Colon (tissue), 2 donors: ENCODE results near the gene EIF3D.
"Not testable (repeated sequence)": the region's sequence is repeated elsewhere in the genome, so short reads cannot be mapped to it uniquely, and the experiment has no call there.

Experiments used
- FAIRE-seq: peaks from 2 replicates; lab custom pipeline; 2012; peaks lifted over from hg19 to GRCh38; lab: Jason Lieb, UNC
- donor health status: control.
- donor health status: control.

The EIF3D gene

DNA sequence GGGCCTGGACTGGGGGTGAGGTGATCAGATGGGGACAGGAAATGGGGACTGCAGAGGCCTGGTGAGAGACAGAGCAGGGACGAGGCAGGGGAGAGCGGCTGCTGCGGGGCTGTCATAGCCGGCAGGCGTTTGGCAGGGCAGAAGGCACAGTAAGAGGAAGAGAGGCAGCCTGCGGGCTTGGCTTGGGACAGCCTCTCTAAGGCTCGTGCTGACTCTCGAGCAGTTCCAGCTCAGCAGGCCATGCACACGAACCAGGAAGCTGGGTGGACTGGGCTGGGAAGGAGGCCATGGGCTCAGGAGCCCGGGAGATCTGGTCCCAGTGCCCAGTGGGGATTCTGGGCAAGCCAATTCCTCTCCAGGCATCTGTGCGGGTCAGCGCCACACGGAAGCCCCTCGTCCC lies 19.6 kb upstream of the EIF3D start:
- no peak for FAIRE-seq

DNA sequence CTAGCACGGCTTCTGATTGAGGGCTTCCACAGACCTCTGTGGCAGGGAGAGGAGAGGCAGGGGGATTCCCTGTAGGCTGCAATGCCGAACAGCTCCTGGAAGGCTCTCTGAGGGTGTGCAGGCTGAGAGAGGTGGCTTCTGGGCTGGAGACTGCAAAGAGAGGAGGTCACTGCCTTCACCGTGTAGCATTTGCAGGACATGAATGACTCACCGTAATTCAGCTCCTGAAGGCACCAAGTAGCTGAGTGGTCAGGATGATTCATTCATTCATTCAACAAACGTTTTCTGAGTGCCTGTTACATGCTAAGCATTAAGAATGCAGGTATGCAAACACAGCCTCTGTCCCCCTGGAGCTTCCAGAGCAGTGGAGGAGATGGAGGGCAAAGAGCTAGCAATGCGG lies 18.0 kb upstream of the EIF3D start:
- no peak for FAIRE-seq

DNA sequence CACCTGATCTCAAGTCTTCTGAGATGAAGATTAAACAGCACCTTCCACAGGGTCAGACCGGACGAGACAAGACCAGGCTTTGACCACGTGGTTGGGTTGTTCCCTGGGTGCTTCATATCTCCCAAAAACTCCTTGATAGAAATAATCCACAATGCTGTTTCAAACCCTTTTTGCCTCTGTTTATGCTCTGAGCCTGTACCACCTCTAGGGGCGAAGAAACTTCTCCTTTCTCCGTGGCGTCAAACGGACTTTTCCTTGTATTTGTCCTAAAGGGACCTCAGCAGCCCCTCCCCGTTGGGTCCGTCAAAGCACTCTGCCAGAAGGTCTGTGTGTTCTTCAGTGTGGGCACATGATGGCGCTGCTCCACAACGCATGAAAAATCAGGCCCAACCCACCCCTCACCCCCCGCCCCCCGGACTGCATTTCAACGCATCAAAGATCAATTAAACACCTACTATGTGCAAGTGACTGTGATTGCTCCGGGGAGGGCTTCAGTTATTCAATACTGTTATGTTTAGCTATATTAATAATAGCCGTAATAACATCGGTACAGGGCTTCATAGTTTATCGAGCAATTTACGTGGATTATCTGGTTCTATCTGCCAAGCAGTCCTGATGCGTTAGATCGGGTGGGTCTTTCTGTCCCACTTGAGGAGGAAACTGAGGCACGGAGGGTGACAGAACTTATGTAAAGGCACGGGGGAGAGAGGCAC lies 17.3 kb upstream of the EIF3D start:
- no peak for FAIRE-seq

DNA sequence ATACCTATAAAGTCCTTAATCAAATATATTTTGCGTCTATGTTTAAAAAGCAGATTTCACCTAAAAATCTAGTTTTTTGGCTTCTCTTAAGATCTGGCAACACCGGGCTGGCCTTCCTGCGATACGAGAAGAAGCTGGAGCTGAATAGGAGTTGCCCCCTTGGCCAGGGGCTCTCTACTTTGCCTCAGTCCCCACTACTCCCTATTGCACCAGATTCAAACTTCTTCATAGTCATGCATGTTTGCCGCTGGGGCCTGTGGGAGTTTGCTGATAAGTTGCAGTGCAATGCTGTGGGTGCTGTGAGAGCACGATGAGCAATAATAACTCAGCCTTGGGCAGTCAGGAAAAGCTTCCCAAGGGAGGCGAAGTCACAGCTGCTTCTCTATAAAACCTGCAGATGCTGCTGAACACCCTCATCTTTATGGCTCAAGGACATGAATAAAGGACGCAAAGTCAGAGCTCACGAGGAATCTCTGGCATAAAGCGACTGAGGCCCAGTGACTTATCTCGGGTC lies 15.2 kb upstream of the EIF3D start:
- no peak for FAIRE-seq

DNA sequence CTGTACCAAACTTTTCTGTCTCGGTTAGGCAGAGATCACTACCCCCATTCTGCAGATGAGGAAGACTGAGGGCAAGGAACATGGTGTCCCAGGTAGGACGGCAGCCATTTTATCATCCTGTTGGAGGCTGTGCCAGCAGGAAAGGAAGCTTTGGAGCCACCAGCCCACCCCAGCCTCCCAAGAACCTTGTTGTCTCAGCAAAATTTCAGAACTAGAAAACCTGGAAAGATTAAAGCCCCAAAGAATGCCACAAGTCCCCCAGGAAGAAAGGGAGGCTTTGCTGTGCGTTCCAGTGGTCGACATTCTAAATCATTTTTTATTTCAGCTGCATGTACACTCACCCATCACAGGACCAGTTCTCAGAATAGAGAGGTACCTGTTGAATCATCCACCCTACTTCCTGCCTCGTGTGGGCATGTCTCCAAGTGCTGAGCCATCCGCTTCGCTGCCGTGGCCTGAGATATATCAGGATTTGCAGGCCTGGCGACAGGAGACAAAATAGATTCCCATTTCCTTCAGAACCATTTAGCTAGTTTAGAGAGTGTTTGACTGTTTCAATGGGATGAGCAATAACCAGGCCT lies 13.0 kb upstream of the EIF3D start:
- FAIRE-seq, result no peak

DNA sequence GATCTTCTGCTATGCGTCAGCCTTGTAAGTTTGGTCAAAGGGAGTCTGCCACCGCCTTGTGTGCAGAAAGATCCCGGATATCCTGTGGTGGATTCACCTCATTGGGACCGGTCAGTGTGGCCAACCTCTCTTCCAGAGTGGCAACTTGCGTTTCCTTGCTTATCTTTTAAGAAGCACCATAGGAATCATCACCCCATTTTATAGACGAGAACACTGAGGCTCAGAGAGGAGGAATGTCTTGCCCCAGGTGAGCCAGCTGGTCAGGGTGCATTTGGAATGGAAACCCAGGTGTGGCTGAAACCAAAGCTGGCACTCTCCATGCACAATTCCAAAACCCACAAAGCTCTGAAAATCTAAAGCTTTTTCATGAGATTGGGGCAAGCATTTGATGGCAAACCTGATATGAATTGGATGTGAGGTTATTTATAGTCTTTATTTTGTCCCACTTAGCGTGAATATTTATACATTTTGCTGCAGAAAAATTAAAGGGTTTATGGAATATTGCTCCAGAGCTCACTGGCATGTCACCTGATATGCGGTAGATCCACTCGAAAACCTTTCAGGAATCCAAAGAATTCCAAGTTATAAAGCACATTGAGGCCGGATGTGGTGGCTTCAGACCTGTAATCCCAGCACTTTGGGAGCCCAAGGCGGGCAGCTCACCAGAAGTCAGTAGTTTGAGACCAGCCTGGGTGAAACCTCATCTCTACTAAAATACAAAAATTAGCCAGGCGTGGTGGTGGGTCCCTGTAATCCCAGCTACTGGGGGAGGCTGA lies 12.1 kb upstream of the EIF3D start:
- no peak for FAIRE-seq

DNA sequence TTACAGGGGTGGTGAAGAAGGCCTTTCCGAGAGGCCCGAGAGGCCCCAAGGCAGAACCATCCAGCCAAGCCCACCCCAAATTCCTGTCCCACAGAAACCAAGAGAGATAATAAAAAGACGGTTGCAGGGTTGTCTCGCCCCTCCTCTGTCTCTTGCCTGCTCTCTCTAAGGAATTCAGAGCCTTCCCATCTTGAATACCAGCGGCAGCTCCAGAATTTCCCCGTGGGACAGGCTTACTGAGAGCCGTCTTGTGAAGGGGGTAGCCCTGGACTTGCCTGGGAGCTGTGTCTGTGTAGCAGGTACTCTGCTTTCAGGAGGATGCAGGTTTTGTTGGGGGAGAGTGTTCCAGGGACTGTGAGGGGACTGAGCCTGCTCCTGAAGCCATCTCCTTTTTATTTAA lies 9.6 kb upstream of the EIF3D start:
- FAIRE-seq, result no peak

DNA sequence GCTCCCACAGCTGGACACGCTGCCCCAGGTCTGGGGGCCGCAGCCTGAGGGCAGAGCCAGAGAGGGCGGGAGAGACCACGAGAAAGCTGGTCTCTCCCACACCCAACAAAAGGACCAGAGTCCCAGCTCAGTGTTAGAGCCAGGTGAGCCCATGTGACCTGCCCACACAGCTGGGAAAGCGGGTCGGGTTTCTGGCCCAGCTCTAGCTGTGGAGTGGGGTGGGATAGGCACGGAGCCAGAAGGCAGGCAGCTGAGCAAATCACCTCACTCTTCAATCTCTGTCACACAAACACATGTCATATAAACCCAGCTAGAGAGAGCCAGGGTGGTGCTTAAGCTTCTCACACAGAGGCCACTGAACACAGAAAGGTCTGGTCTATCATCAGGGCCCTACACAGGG lies 7.8 kb upstream of the EIF3D start:
- FAIRE-seq, result no peak

DNA sequence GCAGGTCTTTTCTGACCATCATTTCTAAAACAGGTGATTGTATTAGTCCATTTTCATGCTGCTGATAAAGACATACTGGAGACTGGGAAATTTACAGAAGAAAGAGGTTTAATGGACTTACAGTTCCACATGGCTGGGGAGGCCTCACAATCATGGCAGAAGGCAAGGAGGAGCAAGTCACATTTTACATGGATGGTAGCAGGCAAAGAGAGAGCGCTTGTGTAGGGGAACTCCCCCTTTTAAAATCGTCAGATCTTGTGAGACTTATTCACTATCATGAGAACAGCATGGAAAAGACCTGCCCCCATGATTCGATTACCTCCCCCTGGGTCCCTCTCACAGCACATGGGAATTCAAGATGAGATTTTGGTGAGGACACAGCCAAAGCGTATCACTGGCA lies 4.4 kb upstream of the EIF3D start:
- FAIRE-seq, result not testable (repeated sequence)

DNA sequence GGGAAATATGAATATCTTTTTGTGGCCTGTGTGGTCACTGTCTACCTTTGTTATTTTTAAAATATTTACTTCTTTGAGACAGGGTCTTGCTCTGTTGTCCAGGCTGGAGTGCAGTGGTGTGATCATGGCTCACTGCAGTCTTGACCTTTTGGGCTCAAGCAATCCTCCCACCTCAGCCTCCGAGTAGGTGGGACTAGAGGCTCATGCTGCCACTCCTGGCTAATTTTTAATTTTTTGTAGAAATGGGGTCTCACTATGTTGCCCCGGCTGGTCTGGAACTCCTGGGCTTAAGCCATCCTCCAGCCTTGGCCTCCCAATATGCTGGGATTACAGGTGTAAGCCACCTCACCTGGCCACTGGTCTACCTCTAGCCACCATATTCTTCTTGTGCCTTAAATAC lies 3.5 kb upstream of the EIF3D start:
- no peak for FAIRE-seq

DNA sequence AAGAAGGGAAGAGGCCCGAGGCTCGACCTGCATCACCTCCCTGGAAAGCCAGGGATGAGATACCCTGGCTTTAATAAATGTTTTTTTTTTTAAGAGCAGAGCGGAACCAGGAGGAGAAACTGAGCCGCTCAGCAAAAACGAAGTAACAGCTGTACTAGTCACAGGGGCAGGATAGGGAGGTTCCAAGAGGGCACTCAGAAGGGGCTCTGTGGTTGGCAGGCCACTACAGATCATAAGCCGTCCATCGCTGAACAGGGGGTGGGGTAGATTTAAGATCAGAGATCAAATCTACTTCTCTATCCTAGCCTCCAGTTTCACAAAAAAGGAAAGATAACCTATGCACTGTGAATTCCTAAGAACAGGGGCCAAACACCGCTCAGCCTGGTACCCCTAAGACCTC lies 625 bp downstream of the EIF3D start:
- FAIRE-seq, result no peak

DNA sequence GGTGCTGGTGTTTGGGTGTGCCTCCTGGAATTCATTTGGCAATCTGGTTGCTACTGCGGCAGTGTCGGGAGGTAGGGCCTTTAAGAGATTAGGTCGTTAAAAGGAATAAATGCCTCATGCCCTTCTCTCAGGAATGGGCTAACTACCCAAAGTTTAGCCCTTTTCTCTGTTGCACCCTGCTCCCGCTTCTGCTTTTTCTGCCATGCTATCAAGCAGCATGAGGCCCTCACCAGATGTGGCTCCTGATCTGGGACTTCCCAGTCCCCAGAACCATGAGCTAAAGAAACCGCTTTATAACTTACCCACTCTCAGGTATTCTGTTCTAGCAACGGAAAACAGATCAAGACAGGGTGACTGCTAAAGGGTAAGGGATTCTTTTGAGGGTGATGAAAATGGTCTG lies 6.3 kb downstream of the EIF3D start:
- no peak for FAIRE-seq

DNA sequence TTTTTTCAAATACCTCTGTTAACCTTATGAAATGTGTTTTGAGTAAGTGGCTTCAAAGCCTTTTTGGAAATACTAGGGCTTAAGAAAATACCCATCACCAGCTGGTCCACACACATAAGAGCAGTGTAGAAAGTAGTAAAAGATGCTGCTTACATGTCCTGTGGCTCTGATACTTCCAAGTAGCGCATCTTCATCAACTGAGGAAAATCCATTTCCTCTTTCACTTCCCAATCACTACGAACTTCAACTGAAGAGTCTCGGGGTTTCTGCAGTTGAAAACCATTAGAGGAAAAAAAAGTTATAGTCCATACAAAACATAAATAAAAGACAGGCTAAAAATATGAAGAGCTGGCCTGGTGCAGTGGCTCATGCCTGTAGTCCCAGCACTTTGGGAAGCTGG lies 8.5 kb downstream of the EIF3D start:
- FAIRE-seq, result no peak

DNA sequence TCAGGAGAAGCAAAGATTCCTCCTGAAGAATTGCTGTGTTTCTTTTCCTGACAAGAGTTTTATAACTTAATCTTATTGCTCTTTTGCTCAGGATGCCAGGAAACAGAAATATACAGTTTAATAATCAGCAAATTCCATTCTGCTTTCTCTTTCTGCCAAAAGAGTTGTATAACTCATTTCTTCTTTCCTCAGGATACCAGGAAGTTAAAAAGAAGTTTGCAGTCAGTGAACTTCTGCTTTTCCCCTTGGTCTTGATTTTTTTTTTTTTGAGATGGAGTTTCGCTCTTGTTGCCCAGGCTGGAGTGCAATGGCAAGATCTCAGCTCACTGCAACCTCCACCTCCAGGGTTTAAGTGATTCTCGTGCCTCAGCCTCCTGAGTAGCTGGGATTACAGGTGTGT lies 9.1 kb downstream of the EIF3D start:
- not testable (repeated sequence) for FAIRE-seq

DNA sequence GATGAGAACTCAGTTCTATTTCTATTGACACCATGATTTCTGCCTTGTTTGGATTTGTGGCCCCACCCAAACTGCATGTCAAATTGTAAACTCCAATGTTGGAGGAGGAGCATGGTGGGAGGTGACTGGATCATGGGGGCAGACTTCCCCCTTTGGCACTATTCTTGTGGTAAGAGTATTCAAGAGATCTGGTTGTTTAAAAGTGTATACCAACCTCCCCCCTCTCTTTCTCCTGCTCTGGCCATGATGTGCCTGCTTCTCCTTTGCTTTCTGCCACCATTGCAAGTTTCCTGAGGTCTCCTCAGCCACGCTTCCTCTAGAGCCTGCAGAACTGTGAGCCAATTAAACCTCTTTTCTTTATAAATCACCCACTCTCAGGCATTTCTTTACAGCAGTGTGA lies 14.2 kb downstream of the EIF3D start:
- FAIRE-seq, result no peak

DNA sequence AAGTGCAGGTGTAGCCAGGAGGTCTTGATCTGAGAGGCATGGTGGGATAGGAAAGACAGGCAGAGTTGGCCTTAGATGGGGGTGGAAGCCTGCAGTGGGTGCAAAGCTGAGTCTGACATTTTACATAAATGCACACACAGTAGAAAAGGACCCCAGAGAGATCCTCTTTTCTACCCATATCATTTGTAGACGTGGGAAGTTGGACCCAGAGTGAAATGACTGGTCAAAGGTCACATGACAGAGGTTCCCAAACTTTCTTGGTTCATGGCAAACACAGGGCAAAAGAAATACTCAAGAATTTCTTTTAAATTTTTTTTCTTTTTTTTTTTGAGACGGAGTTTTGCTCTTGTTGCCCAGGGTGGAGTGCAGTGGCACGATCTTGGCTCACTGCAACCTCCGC lies 16.0 kb downstream of the EIF3D start:
- no peak for FAIRE-seq

DNA sequence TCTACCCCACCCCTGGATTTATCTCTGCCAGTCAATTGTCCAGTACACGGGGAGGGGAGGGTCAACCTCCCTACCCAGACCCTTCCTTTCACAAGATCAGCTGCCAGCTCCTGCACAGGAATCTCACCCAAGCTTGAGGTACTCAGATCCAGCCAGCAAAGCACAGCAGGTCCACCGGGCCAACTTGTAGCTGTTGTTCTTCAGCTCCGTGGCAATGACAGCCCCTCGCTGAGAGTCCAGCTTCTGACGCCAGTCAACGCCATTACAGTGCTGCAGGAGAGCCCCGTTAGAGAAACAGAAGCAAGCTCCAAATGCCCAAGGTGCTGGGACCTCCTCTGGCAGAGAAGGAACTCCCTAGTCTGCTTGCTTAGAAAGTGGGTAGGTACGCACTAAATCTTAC lies 16.6 kb downstream of the EIF3D start:
- FAIRE-seq, result no peak

DNA sequence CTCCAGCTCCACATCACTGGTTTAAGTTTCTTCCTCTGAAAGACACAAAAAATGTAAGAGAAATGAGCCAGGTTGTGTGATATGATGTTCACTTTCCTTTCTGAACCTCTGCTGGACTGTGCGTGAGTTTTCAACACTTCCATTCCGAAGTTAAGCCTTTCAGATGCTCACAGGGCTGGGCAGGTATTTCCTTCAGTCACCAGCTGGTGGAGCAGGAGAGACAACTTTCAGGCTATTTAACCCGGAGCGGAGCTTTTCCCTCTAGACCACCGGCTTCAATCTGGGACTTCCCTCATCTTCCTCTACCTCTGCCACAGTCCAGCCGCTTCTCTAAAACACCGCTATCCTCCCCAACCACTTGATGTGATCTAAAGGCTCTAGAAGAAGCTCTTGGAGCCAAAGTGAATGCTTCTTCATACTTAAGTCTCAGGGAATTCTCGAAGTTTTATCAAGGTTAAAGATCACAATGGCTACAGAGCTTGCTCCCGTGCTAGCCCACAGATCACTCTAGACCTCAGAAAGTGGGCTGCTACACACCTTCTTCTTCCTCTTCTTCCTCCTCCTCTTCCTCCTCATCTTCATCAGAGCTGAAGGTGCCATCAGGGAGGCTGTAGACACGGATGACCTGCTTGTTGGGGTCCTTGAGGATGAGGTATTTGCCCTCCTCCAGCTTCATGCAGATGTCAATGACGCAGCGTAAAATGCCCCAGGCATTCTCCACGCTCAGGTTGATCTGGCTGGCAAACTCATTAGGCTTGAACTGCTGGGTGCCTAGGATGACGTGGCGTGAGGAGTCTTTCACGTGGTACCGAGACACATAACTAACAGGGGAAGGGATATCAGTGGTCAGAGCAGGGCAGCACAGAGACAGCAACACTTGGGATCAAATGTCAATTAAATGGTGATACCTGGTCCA lies 17.7 kb downstream of the EIF3D start:
- FAIRE-seq, result no peak

DNA sequence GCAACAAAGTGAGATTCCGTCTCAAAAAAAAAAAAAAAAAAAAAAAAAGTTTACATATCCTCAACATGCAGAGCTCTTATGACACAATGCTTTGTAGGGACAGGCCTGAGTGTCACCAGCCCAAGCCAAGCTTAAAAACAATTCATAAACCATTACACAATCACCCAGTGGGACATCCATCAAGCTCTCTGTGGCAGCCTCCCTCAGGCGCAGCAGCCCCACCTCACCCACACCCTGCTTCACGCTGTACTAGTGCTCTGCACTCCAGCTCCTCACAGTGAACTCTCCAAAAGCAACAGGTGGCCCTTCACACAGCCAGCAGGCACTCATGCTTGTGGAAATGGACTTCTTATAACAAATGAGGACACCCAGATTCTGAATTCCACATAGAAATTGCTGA lies 18.6 kb downstream of the EIF3D start:
- no peak for FAIRE-seq

DNA sequence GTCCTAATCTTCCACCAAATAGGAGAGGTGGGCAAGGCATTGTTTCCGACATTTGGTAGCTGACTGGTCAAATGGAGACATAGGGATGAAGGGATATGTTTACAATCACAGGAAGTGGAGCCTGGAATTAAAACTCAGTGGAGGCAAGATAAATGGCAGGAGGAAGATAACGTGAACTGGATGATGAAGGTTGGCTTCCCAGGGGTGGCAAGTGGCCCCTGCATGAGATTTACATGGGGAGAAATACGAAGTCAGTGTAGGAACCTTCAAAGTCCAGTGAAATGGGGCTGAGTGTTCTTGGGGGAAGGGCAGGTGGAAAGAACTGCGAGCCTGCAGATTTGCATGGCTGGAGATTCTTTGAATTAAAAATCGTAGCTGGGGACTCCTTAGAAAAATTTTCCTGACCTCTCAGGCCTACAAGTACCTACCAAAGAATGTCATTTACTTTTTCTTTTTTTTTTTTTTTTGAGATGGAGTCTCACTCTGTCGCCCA lies 21.4 kb downstream of the EIF3D start:
- FAIRE-seq, result no peak

DNA sequence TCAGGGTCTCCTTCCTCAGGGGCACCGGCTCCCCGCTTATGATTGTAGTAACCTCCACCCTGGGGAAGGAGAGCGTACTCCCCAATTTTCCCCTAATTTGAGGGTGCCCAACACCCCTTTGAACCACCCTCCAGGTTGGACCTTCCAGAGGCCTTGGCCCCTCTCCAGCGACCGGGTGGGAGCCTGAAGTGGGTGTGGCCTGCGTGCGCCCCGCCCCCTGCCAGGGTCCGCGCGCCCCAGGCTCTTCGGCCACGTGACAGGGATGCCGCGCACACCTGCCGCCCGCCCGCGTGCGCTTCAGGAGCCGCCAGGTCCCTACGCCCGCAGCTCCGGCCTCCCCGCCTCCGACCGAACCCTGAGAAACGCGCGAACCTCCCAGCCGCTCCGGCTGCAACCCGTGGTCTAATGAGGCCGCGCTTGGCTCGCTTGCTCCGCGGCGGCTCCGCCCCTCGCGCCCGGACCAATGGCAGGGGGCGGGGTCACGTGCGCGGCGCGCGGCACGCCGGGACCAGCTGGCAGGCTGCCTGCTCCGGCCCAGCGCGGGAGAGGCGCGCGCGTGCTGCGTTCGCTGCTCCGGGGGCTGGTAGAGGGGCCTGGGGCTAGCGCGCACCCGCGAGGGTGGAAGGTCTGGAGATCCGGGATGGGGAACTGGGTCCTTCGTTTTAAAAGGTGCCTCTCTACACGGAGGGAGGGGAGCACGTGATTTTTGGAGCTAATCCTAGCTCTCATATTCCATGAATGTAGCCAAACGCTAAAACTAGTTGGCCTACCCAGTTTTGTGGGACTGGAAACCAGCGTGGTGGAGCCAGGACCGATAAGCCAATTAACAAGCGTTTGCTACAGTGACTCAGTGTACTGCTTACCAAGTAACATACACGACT lies 22.1 kb downstream of the EIF3D start, which contains the start of gene FOXRED2:
Gene FOXRED2 (minus strand): TSS at position 404 of the 881 bp plus-strand sequence. CDS start 618 bp downstream, outside the sequence.
- FAIRE-seq, result no peak
